NCI-H1048 (cell line): Measurements from ENCODE around the gene RLN1.
"Not testable (repeated sequence)": the region's sequence is repeated elsewhere in the genome, so short reads cannot be mapped to it uniquely, and the experiment has no call there.

Experiments used
- DNase-seq: peaks from one replicate; lab custom pipeline; 2025; lab: John Stamatoyannopoulos, UW

The RLN1 gene, protein sequence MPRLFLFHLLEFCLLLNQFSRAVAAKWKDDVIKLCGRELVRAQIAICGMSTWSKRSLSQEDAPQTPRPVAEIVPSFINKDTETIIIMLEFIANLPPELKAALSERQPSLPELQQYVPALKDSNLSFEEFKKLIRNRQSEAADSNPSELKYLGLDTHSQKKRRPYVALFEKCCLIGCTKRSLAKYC

DNA sequence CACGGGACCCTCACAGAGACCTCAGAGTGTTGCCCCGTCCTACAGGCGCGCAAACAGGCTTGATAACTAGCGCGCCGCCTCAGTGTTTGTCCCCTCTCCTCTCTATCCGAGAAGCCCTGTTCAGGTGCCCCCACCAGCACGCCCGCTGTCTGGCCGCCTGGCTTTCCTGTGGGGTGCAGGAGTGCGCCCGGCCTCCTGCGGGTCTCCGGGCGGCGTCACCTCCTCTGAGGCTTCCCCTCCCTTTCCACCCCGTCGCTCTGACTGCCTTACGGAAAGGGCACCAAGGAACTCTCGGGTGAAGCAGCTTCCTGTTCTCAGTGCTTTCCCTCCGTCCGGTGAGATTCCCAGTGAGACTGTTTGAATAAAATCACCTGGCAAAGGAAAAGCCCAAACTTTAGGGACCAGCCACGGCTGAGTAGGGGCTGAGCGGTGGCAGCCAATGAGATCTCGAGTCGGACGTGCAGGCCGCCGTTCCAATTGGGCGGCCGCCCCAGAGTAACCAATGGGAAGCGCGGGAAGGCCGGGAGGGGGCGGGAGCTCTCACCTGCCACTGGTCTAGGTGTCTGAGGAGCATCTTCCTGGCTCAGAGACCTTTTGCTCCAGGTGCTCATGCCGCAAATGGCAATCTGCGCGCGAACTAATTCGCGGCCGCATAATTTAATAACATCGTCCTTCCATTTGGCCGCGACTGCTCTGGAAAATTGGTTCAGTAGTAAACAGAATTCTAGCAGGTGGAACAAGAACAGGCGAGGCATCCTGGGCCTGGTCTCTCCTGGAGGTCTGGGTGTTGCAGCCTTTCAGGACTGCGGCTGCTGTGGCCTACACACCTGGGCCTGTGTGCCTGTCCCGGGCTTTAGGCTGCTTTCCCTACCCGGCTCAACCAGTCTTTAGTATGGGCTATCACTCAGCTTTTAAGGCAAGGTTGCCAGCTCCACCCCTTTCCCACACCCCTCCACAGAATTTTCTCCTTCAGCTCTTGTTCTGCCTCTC, at the start of gene RLN1:
Gene RLN1, minus strand, starts transcription at position 885 of the 990 bp plus-strand sequence. Its CDS starts 130 bp downstream, at position 755.
- not testable (repeated sequence) for DNase-seq

DNA sequence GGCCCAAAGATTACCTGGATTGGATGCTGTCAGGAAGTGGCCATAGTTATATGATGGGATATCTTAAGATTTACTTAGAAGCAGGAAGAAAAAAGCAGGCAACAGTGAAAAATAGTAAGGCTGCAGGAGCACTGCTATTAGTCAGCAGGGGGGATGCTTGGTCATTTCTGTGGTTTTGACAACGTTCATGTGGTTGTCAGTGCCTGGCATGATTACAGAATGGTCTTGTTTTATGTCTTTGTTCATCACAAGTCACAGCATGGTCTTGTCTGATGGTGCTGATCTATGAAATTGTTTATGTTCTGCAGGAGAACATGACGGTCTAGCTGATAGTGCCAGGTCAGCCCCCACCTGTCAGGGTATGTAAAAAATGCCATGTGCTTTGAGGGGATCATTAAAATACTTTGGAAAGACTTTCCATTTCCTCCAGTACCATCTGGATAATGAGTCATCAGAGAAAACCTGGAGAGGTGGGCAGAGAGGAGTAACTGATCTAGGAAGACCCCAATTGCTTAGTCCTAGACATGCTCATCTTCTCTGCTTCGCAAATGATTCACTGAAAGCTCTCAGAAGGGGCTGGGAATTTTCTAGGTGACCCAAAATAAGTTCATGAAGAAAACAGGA, 49.5 kb upstream of the RLN1 start:
- DNase-seq: no peak

DNA sequence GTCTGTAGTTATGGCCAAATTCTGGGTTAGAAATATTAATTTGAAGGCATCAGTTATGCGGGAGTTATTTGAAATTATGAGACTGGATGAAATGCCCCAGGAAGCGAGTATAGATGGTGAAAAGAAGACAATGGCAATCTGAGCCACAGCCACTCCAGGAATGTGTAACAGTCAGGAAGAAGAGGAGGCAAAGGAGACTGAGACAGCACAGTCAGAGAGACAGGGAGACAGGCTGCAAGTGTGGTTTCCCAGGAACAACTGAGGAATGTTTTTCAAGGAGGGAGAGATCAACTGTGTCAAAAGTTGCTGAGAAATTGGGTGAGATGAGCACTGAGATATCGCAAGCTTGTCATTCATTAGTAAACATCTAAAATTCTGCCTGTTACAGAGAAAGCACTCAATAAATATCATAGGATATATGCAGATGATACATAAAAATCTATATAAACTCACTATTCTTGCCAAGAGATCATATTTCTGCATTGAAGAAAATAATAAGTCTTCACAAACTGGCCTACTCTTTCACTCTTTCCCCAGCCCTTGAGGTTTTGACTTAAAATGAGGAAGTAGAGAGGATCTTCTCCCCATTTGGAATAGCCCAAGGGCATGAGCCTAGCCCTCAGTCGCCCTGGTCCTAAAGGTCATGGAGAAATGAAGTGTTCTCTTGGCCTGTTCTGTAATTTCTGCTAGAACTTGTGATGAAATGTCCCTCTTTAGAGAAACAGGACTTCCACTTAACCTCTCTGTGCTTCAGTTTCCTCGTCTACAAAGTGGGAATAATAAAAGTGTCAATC, 48.5 kb upstream of the RLN1 start:
- DNase-seq: no peak

DNA sequence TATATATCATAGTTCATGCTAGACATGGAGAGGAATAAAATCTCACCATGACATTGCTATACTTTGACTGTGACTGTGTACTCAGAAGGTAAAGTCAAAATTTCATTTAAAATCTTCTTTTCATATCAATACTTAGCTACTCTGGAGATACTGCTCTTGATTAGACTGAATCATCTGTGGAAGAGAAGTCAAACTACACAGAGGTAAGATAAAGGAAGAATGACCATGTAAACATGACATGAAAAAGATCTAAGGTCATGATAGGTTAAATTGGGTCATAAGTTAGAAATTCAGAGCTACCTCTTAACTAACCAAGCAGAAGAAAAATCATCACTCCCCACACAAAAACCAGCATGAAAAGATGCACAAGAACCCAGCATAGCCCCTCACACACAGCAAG, 44.8 kb upstream of the RLN1 start:
- DNase-seq: no peak

DNA sequence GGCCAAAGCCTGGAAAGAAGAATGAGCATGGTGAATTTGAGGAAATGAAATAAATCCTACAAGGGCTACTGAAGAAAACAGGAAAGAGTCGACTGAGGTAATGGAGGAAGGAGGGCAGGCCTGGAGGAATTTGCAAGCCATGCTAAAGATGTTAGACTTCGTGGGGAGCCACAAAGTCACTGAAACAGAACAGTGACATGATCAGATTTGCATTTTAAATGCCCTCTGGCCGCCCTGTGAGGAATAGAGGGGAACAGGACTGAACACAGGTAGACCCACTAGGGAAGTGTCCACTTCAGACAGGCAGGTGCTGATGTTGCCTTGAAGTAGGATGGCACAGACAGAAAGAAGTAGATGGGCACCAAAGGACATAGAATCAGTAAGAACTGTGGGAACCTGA, 42.8 kb upstream of the RLN1 start:
- DNase-seq: no peak

DNA sequence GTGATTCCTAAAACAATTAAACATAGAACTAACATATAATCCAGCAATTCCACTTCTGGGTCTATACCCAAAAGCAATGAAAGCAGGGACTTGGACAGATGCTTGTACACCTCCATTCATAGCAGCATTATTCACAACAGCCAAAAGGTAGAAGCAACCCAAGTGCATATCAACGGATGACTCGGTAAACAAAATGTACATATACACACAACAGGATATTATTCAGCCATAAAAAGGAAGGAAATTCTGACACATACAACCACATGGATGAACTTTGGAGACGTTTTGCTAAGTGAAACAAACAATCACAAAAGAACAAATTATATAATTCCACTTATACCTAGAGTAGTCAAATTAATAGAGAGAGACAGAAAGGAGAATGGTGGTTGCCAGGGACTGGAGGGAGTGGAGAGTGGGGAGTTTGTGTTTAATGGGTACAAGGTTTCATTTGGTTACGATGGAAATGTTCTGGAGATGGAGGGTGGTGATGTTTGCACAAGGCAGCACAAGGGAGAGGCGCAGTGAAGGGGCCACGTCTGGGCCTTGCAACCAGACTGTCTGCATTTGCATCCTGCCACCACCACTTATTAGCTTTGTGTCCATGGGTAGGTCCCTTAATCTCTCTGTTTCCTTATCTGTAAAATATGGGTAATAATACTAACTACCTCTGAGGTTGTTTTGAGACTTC, 36.3 kb upstream of the RLN1 start:
- no peak for DNase-seq

DNA sequence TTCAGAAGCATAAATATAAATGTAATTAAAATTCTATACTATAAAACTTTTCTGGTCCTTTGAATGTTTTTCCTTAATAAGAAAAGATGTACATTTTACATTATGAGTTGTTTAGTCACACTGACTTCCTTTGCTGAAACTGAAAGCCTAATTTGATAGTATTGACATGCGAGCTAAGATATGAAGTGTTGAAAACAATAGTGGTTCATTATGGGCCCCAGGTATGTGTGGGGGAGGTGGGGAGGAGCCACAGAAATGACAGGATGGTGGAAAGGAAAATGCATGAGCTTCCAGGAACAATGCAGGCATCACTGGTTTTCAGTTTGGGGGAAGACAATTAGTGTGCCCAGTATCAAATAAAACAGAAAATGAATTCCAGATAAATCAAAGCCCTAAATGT, 35.4 kb upstream of the RLN1 start:
- no peak for DNase-seq

DNA sequence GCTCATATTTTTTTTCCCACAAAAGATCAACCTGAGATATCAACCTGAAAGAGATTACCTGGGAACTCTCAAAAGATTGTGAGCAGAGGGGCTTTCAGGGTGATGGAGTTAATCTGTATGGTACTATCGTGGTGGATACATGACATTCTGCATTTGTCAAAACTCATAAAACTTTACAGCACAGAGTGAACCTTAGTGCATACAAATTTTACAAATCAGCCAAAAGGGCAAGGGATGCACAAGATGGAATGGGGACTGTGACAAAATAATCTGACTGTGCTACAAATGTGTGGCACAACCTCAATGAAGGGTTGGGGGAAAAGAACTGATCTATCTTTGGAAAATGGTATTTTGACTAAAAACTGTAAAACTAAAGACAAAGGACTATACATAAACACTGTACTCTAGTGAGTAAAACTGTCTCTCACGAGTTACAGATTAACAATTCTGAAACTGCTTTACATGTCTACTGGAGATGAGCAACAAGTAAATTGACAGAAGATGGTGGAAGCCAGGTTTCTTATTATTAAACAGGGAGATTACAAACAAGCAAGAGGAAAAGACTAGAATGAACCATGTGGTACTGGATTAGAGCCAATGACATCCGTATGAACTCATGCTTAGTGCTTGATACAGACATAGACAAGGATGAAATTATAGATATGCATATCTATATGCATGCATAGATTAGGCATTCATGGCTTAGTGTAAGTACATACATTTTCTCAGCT, 24.8 kb upstream of the RLN1 start:
- no peak for DNase-seq

DNA sequence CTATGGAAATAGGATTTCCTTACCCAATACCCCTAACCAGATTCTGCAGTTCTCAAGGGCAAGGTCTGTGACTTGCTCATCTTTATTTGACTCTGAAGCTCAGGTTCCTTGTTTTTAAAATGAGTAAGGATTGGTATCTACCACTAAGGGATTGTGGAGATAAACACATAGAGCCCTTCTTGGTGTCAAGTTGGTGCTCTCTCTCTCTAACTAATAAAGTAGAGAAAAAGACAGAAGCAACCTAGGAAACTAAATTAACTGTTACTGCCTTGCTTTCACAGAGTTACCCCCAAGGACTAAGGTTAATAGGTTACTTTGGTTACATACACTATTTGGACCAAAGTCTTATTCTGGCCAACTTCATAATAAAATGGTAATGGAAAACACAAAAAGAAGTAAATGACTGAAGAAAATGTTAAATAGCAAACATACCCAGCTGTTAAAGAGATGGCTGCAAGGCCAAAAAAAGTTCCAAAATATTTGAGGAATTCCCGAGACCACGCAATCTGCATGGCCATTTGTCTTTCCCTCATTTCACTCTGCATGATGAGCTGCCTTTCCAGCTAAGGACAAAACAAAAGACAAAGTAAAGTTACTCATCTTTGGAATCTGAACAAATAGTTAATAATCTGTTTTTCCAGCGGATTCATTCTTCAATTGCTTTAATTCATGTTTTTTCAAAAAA, 21.8 kb upstream of the RLN1 start:
- DNase-seq: no peak

DNA sequence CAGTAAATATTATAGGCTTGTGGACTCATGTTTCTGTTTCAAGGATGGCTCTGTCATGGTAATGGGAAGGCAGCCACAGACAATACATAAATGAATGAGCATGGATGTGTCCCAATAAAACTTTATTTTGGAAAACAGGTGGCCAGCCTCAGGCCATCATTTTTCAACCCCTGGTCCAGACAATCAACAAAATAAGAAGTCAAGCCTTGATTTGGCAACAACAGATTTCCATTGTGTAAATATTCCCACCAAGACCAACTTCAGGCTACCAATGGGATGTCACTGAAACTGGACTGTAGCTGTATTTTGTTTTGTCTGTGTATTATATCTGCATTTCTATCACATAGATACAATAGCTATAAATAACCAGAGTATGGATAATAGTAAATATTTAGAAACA, 20.7 kb upstream of the RLN1 start:
- no peak for DNase-seq

DNA sequence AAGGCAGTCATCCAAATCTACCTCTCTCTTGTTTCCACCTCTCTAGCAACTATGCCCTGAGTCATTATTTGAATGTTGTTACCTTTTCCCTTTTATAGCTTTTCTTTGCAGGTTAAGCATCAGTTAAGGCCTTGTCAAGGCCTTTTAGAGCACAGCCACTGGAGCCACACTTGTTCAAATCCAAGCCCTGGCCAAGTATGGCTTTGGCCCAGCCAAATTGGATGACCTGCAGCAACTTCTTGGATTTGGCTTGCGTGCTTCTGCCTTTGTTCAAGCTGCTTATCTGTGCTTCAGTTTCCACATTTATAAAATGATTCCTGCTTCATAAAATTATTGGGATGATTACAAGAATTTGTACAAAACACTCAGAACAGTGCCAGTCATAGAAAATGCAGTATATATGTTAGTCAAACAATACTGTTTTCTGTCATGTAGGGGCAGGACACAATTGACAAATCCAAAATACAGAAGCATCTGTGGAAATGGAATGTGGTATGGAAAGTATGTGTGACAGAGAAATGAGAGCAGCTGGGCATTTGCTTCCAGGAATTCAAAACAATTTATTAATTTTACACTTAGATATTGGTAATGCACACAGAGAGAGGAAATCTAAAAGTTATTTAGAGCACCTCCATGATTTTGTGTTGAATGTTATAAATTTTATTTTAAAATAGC, 17.9 kb upstream of the RLN1 start:
- DNase-seq: no peak

DNA sequence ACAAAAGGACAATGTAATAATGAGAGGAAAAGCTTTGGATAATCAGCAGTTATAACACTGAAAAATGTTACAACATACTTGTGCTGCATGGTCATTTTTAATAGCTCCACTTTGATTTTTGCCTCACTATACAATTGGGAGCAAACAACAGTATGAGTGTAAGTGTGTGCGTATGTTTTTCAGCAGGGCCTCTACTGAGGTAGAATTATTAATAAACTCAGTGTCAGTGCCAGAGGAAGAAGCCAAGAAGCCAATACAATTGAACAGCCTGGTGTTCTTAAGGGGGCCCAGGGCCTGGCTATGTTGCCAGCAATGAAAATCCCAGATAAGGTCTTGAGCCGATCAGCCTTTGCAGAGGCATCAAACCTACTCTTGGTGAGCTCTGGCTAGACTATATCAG, 16.1 kb upstream of the RLN1 start:
- no peak for DNase-seq

DNA sequence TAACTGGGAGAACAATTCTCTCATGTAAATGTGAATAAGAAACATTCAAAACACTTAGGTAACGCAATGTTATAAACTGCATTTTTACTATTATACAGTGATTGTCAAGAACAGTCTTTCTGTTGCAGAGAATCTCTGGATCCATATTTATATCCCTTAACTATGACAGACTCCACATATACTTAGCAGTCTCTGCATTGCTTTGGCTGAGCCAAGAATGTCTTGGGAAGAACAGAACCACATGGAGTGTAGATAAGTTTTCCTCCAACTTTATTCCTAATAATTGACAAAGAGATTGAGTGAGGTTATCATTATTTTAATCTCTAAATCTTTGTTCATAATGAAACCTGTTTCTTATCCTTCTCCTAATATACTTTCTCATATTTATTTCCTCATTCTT, 15.6 kb upstream of the RLN1 start:
- DNase-seq: no peak

DNA sequence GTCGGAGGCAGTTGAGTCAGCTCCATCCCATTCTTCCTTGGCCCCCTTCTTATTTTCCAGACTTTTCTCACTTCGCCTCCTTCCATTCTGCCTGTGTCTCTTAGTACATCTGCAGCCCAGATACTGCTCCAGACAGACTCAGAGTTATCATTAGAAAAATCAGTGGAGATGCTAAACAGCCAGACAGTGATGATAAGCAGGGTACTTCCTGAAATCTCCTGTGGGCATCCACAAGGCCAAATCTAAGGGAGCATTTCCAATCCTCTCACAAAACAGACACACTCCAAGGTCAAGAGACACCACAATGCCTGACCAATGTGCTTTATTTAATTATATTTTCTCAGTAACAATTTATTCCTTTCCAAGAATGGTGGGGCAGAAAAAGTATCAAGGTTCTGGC, 14.5 kb upstream of the RLN1 start:
- DNase-seq: no peak

DNA sequence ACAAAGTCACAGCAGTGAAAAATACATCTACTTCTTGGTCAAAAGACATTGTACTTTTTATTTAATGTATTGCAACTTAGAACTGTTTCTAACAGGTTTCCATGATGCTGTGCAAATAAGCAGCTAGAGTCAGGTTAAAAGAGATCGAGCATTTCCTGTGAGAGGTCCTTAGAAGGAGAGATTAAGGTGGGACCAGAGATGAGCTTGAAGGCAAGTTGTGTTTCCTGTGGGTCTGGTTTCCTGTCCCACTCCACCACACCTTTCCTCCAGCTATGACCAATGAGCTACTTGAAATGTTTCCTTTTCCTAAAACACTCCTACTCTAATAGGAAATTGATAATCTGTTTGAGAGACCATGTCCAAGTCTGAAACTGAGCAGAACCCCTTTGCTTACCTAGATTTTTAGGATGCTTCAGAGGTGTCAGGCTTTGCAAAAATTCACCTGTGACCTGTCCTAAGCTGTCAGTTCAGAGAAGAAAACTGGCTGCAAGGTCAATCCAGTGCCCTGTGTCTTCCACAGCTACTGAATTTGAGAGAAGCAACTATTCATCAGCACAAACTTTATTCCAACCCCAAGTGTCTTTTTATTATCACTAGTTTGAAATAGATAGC, 13.1 kb upstream of the RLN1 start:
- no peak for DNase-seq

DNA sequence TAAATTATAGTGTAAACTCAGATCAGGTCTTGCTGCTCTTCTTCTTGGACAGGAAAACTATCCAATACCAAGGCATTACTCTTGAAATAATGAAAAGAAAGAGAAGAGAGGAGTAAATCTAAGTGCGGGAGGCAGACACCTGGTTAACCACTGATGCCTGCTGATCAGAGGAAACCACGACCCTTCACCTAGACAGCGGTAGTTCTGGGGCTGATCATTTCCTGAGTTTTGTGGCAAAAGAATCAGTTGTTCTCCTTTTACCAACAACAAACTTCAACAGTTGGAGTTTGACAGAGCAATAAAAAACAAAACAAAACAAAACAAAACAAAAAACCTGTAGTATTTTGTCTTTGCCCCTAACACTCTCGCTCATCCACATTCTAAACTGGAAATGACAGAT, 3.0 kb downstream of the RLN1 start:
- DNase-seq: no peak

DNA sequence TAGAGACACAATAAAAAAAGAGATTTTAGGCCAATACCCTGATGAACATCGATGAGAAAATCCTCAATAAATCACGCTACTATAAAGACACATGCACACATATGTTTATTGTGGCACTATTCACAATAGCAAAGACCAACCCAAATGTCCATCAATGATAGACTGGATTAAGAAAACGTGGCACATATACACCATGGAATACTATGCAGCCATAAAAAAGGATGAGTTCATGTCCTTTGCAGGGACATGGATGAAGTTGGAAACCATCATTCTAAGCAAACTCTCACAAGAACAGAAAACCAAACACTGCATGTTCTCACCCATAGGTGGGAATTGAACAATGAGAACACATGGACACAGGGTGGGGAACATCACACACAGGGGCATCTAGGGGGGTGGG, 8.4 kb downstream of the RLN1 start:
- not testable (repeated sequence) for DNase-seq

DNA sequence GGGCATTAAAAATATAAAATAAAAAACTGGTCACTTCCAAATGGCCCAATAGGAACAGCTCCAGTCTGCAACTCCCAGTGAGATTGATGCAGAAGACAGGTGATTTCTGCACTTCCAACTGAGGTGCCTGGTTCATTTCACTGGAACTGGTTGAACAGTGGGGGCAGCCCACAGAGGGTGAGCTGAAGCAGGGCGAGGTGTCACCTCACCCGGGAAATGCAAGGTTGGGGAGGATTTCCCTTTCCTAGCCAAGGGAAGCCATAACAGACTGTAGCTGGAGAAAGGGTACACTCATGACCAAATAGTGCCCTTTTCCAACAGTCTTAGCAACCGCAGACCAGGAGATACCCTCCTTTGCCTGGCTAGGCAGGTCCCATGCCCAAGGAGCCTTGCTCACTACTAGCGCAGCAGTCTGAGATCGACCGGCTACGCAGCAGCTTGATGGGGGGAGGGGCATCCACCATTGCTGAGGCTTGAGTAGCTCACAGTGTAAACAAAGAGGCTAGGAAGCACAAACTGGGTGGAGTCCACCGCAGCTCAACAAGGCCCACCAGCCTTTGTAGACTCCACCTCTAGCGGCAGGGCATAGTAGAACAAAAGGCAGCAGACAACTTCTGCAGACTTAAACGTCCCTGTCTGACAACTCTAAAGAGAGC, 12.7 kb downstream of the RLN1 start:
- no peak for DNase-seq

DNA sequence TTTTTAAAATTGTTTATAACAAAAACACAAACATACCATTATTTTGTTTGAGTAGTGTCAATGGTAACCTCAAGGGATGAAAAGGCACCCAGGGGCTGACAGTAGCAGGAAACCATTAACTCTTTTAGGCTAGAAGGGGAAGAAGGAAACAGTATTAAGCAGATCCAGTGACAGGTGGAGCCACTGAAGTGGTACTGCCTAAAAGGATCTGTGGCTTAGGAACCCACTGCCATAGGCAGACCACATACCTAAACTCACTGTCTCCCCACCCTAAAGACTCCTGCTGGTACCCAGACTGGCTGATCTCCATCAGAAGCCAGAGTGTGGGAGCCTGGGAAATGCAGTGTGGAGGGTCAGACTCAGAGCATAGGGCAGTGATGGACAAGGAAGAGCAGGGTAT, 13.5 kb downstream of the RLN1 start:
- DNase-seq: no peak
